H1 (cell line): ENCODE data around the gene GNG12. TPM values are rescaled to one million over a fixed set of nuclear protein-coding genes. Genes with fewer than 3 reads are reported as not detected.

Experiments used
- CTCF ChIA-PET: fragments of 300-600 bp; sonication (Branson Sonifier 250); formaldehyde crosslinking; loops from one replicate; lab custom pipeline; 2021; ENCODE audit not compliant: partially characterized antibody; lab: Charles Lee
- POLR2A ChIA-PET: fragments of 300-600 bp; sonication (Branson Sonifier 250); formaldehyde crosslinking; loops from one replicate; lab custom pipeline; 2021; ENCODE audit warnings: inconsistent platforms; ENCODE audit not compliant: partially characterized antibody; lab: Charles Lee
- DNase-seq, 2 experiments: peaks; one replicate each; pipeline versions ENCODE4 v3.0.0 to v3.0.0-alpha.2; 2010 to 2022; ENCODE audit warnings: low spot score in 2 of 2, low read depth in 1 of 2, mixed read lengths in 1 of 2
- FAIRE-seq: peaks from 2 replicates; lab custom pipeline; 2011; peaks lifted over from hg19 to GRCh38; lab: Jason Lieb, UNC
- H2AFZ ChIP-seq: 2 replicates; pipeline ENCODE4 v1.8.1; 2012; ENCODE audit warnings: low read length, inconsistent platforms
- H2AK5ac ChIP-seq: 2 replicates; pipeline ENCODE4 v1.6.1; 2013; ENCODE audit warnings: low read depth, low read length
- H2BK120ac ChIP-seq: replicated peaks from 2 replicates; pipeline ENCODE3; 2013; ENCODE audit warnings: low read depth, low read length, inconsistent platforms
- H2BK12ac ChIP-seq: 2 replicates; pipeline ENCODE4 v1.6.1; 2013; ENCODE audit warnings: low read depth, low read length
- H2BK15ac ChIP-seq: 2 replicates; pipeline ENCODE4 v1.6.1; 2013; ENCODE audit warnings: low read length
- H2BK20ac ChIP-seq: 2 replicates; pipeline ENCODE4 v1.6.1; 2013; ENCODE audit warnings: low read length
- H2BK5ac ChIP-seq: 2 replicates; pipeline ENCODE4 v1.6.1; 2013; ENCODE audit warnings: low read depth, low read length
- H3K14ac ChIP-seq: 2 replicates; pipeline ENCODE4 v1.6.1; 2013; ENCODE audit warnings: inconsistent platforms; ENCODE audit not compliant: insufficient read length
- H3K18ac ChIP-seq: 2 replicates; pipeline ENCODE4 v1.6.1; 2013; ENCODE audit warnings: low read length; ENCODE audit errors: extremely low read depth
- H3K23ac ChIP-seq: 2 replicates; pipeline ENCODE4 v1.6.1; 2013; ENCODE audit warnings: inconsistent platforms; ENCODE audit not compliant: insufficient read length
- H3K23me2 ChIP-seq: 2 replicates; pipeline ENCODE4 v1.6.1; 2013; ENCODE audit warnings: low read depth, low read length
- H3K27ac ChIP-seq: 2 replicates; pipeline ENCODE4 v1.6.1; 2011; ENCODE audit warnings: low read depth, low read length, inconsistent platforms
- H3K27me3 ChIP-seq, 4 experiments: replicated peaks in 1 of 4; 1 replicate in 1 of 4; 2 replicates in 3 of 4; pipeline versions ENCODE4 v1.6.1 to v1.8.1; 2011 to 2013; ENCODE audit warnings: low read length in 3 of 4, mild to moderate bottlenecking in 3 of 4, inconsistent platforms in 2 of 4, mixed read lengths in 2 of 4, moderate library complexity in 1 of 4; ENCODE audit not compliant: control insufficient read depth in 3 of 4, insufficient read depth in 3 of 4; ENCODE audit errors: extremely low read depth in 1 of 4
- H3K36me3 ChIP-seq, 4 experiments: 2 replicates each; pipeline versions ENCODE4 v1.6.1 to v1.8.1; 2011 to 2013; ENCODE audit warnings: mild to moderate bottlenecking in 4 of 4, low read length in 3 of 4, moderate library complexity in 2 of 4, control low read depth in 1 of 4, inconsistent platforms in 1 of 4; ENCODE audit not compliant: insufficient read depth in 4 of 4, control insufficient read depth in 2 of 4
- H3K4ac ChIP-seq: replicated peaks from 2 replicates; pipeline ENCODE3; 2013; ENCODE audit warnings: low read length, low read depth, mixed read lengths, inconsistent platforms; ENCODE audit not compliant: insufficient read length
- H3K4me1 ChIP-seq, 4 experiments: replicated peaks in 1 of 4; 1 replicate in 1 of 4; 2 replicates in 3 of 4; pipeline versions ENCODE4 v1.6.1 to v1.8.1; 2011 to 2013; ENCODE audit warnings: low read length in 3 of 4, inconsistent platforms in 2 of 4, mixed read lengths in 1 of 4; ENCODE audit not compliant: insufficient read depth in 4 of 4, control insufficient read depth in 3 of 4
- H3K4me2 ChIP-seq, 2 experiments: 2 replicates each; pipeline versions ENCODE4 v1.6.1 to v1.8.1; 2011 to 2013; ENCODE audit warnings: low read depth in 2 of 2, low read length in 2 of 2, control low read depth in 1 of 2, inconsistent platforms in 1 of 2, mild to moderate bottlenecking in 1 of 2; ENCODE audit not compliant: insufficient read depth in 1 of 2
- H3K4me3 ChIP-seq, 4 experiments: fragments of 200-600, 300-600 bp in 1 of 4; sonication (generic), shearing (Covaris generic), sonication (Bioruptor Twin) in 1 of 4; 2 replicates each; pipeline versions ENCODE4 v1.5.1 to v1.8.1; 2011 to 2016; ENCODE audit warnings: low read length in 4 of 4, low read depth in 3 of 4, control low read depth in 2 of 4, inconsistent platforms in 2 of 4, mild to moderate bottlenecking in 2 of 4, mixed read lengths in 1 of 4, moderate library complexity in 1 of 4; ENCODE audit not compliant: insufficient read depth in 2 of 4; ENCODE audit errors: extremely low read depth in 1 of 4
- H3K56ac ChIP-seq: replicated peaks from 2 replicates; pipeline ENCODE3; 2013; ENCODE audit warnings: low read depth, mild to moderate bottlenecking, mixed read lengths, low read length, inconsistent platforms; ENCODE audit not compliant: insufficient read length
- H3K79me1 ChIP-seq: 2 replicates; pipeline ENCODE4 v1.6.1; 2013; ENCODE audit warnings: low read depth, low read length, control low read depth
- H3K79me2 ChIP-seq, 2 experiments: 2 replicates each; pipeline versions ENCODE4 v1.6.1 to v1.8.1; 2012 to 2013; ENCODE audit warnings: low read length in 2 of 2, mild to moderate bottlenecking in 2 of 2, inconsistent platforms in 1 of 2; ENCODE audit not compliant: insufficient read depth in 2 of 2, control insufficient read depth in 1 of 2
- H3K9ac ChIP-seq, 4 experiments: replicated peaks in 1 of 4; 1 replicate in 1 of 4; 2 replicates in 3 of 4; pipeline versions ENCODE4 v1.6.1 to v1.8.1; 2011 to 2013; ENCODE audit warnings: low read depth in 3 of 4, low read length in 3 of 4, control low read depth in 2 of 4, mild to moderate bottlenecking in 2 of 4, moderate library complexity in 2 of 4, inconsistent platforms in 1 of 4; ENCODE audit errors: extremely low read depth in 1 of 4
- H3K9me3 ChIP-seq, 2 experiments: 2 replicates each; pipeline versions ENCODE4 v1.6.1 to v1.8.1; 2012 to 2013; ENCODE audit warnings: mild to moderate bottlenecking in 2 of 2, moderate library complexity in 2 of 2, control low read depth in 1 of 2, inconsistent platforms in 1 of 2, low read depth in 1 of 2, low read length in 1 of 2, mixed read lengths in 1 of 2; ENCODE audit not compliant: insufficient read depth in 2 of 2
- H4K20me1 ChIP-seq, 2 experiments: replicated peaks in 1 of 2; 2 replicates each; pipeline versions ENCODE3 to v1.8.1; 2011 to 2013; ENCODE audit warnings: inconsistent platforms in 2 of 2, low read length in 2 of 2, mild to moderate bottlenecking in 1 of 2; ENCODE audit not compliant: insufficient read depth in 2 of 2, control insufficient read depth in 1 of 2
- H4K5ac ChIP-seq: 2 replicates; pipeline ENCODE4 v1.6.1; 2013; ENCODE audit warnings: low read length, low read depth, mixed read lengths, inconsistent platforms; ENCODE audit not compliant: insufficient read length
- H4K8ac ChIP-seq: 2 replicates; pipeline ENCODE4 v1.8.0; 2013; ENCODE audit warnings: mild to moderate bottlenecking, moderate library complexity, low read length, inconsistent platforms; ENCODE audit not compliant: insufficient read depth; ENCODE audit errors: extremely low read depth
- H4K91ac ChIP-seq: replicated peaks from 2 replicates; pipeline ENCODE3; 2013; ENCODE audit warnings: low read length, mixed read lengths, inconsistent platforms; ENCODE audit not compliant: insufficient read length
- CEBPB ChIP-seq: IDR thresholded peaks from 2 replicates; pipeline ENCODE4 v1.6.1; 2012; ENCODE audit warnings: low read depth, low read length
- CHD1 ChIP-seq: IDR thresholded peaks from 2 replicates; pipeline ENCODE4 v1.6.1; 2012; ENCODE audit warnings: low read depth, low read length, improper control_type of control experiment
- CHD2 ChIP-seq: IDR thresholded peaks from 2 replicates; pipeline ENCODE4 v1.6.1; 2012; ENCODE audit warnings: low read length, improper control_type of control experiment
- EGR1 ChIP-seq: IDR thresholded peaks from 2 replicates; pipeline ENCODE4 v1.6.1; 2011; ENCODE audit warnings: low read depth, low read length, borderline replicate concordance
- EP300 ChIP-seq, 2 experiments: IDR thresholded peaks; 1 replicate in 1 of 2; 2 replicates in 1 of 2; pipeline ENCODE4 v1.6.1; 2011 to 2012; ENCODE audit warnings: low read depth in 2 of 2, low read length in 2 of 2, mild to moderate bottlenecking in 2 of 2, borderline replicate concordance in 1 of 2, inconsistent platforms in 1 of 2, moderate library complexity in 1 of 2
- FOSL1 ChIP-seq: IDR thresholded peaks from 2 replicates; pipeline ENCODE4 v1.6.1; 2011; ENCODE audit warnings: mild to moderate bottlenecking, low read depth, low read length, moderate library complexity; ENCODE audit not compliant: insufficient read depth
- SAP30 ChIP-seq: fragments of 300-600 bp; sonication (generic); IDR thresholded peaks from 2 replicates; pipeline ENCODE4 v1.7.1; 2012; ENCODE audit warnings: low read length, moderate library complexity, mild to moderate bottlenecking, inconsistent platforms; ENCODE audit not compliant: insufficient read depth, insufficient replicate concordance
- SP2 ChIP-seq: IDR thresholded peaks from 2 replicates; pipeline ENCODE4 v1.6.1; 2012; ENCODE audit warnings: mild to moderate bottlenecking, low read length, inconsistent platforms
- TBP ChIP-seq: IDR thresholded peaks from 2 replicates; pipeline ENCODE4 v1.6.1; 2011; ENCODE audit warnings: low read depth, low read length, improper control_type of control experiment
- YY1 ChIP-seq: IDR thresholded peaks from 2 replicates; pipeline ENCODE4 v1.6.1; 2011; ENCODE audit warnings: low read depth, mild to moderate bottlenecking, low read length
- WGBS, 2 experiments: shearing (Covaris generic) in 1 of 2; methylation state at CpG; one replicate each; pipeline versions ENCODE4 v1.1.6 to v1.1.7; 2013 to 2015; ENCODE audit warnings: low lambda C conversion rate in 2 of 2, mixed read lengths in 2 of 2, inconsistent platforms in 1 of 2, low coverage in 1 of 2, missing lambda C conversion rate in 1 of 2; ENCODE audit not compliant: insufficient replicate concordance in 2 of 2, insufficient coverage in 1 of 2, insufficient read length in 1 of 2; ENCODE audit errors: extremely low coverage in 1 of 2, missing lambda C conversion rate in 1 of 2; 5-methylcytosine and 5-hydroxymethylcytosine counted together
- polyA plus RNA-seq, 7 experiments: library from polyadenylated mRNA; depleted of rRNA in 3 of 7; stranded (reverse) in 5 of 7; unstranded in 2 of 7; fragments of >200 nt in 5 of 7; fragments of 200-250 nt in 2 of 7; gene quantifications; 1 replicate in 5 of 7; 2 replicates in 1 of 7; 4 replicates in 1 of 7; pipeline versions ENCODE4 v1.2.1 to v1.2.3, GENCODE V29; 2011 to 2013; ENCODE audit warnings: missing spikeins in 2 of 7, mixed read lengths in 2 of 7
- total RNA-seq: library from RNA; stranded (reverse); fragmentation: NEBNext Ultra II Directional; extraction: Animal tissue kit (Norgen Biotek cat#: 25700); gene quantifications from 2 replicates; pipeline ENCODE4 v1.2.1, GENCODE V29; 2021
- TF ChIP-seq, protein P1 (sequence below): IDR thresholded peaks from 2 replicates; pipeline ENCODE4 v1.6.1; 2012; ENCODE audit warnings: low read length, inconsistent platforms
- TF ChIP-seq, protein P2 (sequence below): IDR thresholded peaks from 2 replicates; pipeline ENCODE4 v1.6.1; 2012; ENCODE audit warnings: inconsistent platforms

GNG12 gene
- total and polyA plus RNA-seq, 2 of the 8 experiments (the other 6 are each of a cell fraction or from before 2014, with no cell fraction given) = 11.4 to 35.8 TPM

DNA sequence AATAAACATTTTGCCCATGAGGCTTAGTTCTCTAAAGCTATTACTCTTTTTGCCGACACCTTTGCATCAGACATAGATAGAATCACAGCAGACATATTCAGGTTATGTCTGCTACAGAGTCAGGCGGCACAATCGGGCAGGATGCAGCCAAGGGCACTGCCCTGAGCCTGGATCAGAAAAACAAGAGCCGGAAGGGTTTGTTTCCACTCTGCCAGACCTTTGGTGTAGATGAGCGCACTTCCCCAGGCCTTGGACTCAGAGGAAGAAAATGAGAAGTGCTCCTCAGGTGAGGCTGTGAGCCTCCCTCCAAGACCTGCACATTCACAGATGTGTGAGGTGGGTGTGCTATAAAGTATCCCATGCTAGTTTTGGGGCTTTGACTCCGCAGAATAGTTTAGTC is 43.7 kb downstream of the GNG12 start:
- POLR2A ChIA-PET = no interaction called here
- no peak for FAIRE-seq
- no peak for TF ChIP-seq CEBPB
- TF ChIP-seq YY1 = no peak
- TF ChIP-seq, protein P1, sequence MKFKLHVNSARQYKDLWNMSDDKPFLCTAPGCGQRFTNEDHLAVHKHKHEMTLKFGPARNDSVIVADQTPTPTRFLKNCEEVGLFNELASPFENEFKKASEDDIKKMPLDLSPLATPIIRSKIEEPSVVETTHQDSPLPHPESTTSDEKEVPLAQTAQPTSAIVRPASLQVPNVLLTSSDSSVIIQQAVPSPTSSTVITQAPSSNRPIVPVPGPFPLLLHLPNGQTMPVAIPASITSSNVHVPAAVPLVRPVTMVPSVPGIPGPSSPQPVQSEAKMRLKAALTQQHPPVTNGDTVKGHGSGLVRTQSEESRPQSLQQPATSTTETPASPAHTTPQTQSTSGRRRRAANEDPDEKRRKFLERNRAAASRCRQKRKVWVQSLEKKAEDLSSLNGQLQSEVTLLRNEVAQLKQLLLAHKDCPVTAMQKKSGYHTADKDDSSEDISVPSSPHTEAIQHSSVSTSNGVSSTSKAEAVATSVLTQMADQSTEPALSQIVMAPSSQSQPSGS = no peak
- TF ChIP-seq SAP30 = no peak
- TF ChIP-seq EGR1 = no peak
- TF ChIP-seq TBP = no peak
- no peak for TF ChIP-seq CHD2
- no peak for TF ChIP-seq FOSL1
- no peak for TF ChIP-seq CHD1
- TF ChIP-seq EP300 (IDR thresholded peaks at IDR 0.05; ENCODE audit: borderline replicate concordance in 1 of 2, low read depth in 2 of 2, low read length in 2 of 2) = no peak
- TF ChIP-seq SP2 = no peak
- TF ChIP-seq, protein P2, sequence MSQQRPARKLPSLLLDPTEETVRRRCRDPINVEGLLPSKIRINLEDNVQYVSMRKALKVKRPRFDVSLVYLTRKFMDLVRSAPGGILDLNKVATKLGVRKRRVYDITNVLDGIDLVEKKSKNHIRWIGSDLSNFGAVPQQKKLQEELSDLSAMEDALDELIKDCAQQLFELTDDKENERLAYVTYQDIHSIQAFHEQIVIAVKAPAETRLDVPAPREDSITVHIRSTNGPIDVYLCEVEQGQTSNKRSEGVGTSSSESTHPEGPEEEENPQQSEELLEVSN = no peak

More for the DNA sequence above, 43.7 kb downstream of the GNG12 start:
- no peak overlapping the region for H2AK5ac ChIP-seq
- H3K4me1 ChIP-seq = peaks cover 0 to 7% (median under 1%) of the 10 kb centered on the region in 4 experiments; a peak in 3 of 7 replicates
- no peak overlapping the region for H3K18ac ChIP-seq
- CTCF ChIA-PET = interaction anchor here (0.7 to 12.2 kb wide), 6 partner anchors 9 to 328 kb away, joined by 3 to 150 read pairs (median 3); no protein-coding TSS in a partner anchor
- no peaks in the 10 kb centered on the region for H3K79me1 ChIP-seq
- no peak overlapping the region for H3K14ac ChIP-seq
- H4K20me1 ChIP-seq = no peaks in the 10 kb centered on the region
- no peaks in the 10 kb centered on the region; a peak in 1 of 4 replicates for H3K9me3 ChIP-seq
- no peak overlapping the region for H3K4ac ChIP-seq
- H3K27ac ChIP-seq = no peak overlapping the region
- DNase-seq = no peak
- H3K23me2 ChIP-seq = no peaks in the 10 kb centered on the region
- no peak overlapping the region for H2BK12ac ChIP-seq
- H2BK20ac ChIP-seq = no peak overlapping the region
- H3K9ac ChIP-seq = no peak overlapping the region
- no peaks in the 10 kb centered on the region for H3K27me3 ChIP-seq
- H2BK15ac ChIP-seq = no peak overlapping the region
- H4K91ac ChIP-seq = no peak overlapping the region
- 90% methylated on average over 6 of the region's 6 CpGs; no CpG with 5 or more reads in 1 of the 2 experiments for WGBS, 2 experiments
- H4K8ac ChIP-seq = no peak overlapping the region; the same call in 1 of the 2 replicates
- no peak overlapping the region for H2BK5ac ChIP-seq
- no peak overlapping the region for H3K23ac ChIP-seq
- H4K5ac ChIP-seq = no peak overlapping the region
- H2AFZ ChIP-seq = no peak overlapping the region
- H3K4me2 ChIP-seq = no peak overlapping the region
- no peaks in the 10 kb centered on the region for H3K36me3 ChIP-seq
- H3K56ac ChIP-seq = no peak overlapping the region
- no peak overlapping the region for H3K4me3 ChIP-seq
- H2BK120ac ChIP-seq = no peak overlapping the region
- no peaks in the 10 kb centered on the region for H3K79me2 ChIP-seq
